Measurements from ENCODE around the gene PSMA3. TPM values are rescaled to one million over a fixed set of nuclear protein-coding genes. Genes with fewer than 3 reads are reported as not detected.

PSMA3 gene
- total and polyA plus RNA-seq, 10 of the 15 experiments (the other 5 are each of a cell fraction or from before 2014, with no cell fraction given), result 142 to 936 (median 400) TPM

- intact Hi-C loops (cut with micrococcal nuclease; ENCODE audit: unreplicated experiment) (no loop called here), in situ Hi-C loops (cut with MboI) (no loop called here)
- Histone ChIP-seq H3K4me2 (ENCODE audit: control insufficient read depth, insufficient read depth) (no peak overlapping the region), H3K4me1 (ENCODE audit: control insufficient read depth, insufficient read depth, low read length) (no peaks in the 10 kb centered on the region), H3K27ac (ENCODE audit: control insufficient read depth, insufficient read depth) (no peak overlapping the region), H2AFZ (ENCODE audit: control insufficient read depth, low read depth, low read length) (no peak overlapping the region), H3K4me3 (no peak overlapping the region), H3K79me2 (ENCODE audit: control insufficient read depth, insufficient read depth, low read length) (peaks cover 11% of the 10 kb centered on the region), H3K9me3 (replicated peaks; ENCODE audit: control insufficient read depth, insufficient read depth, low read length) (no peaks in the 10 kb centered on the region; the same call in 2 of the 3 replicates), H3K9ac (ENCODE audit: control insufficient read depth, insufficient read depth, low read length) (no peak overlapping the region), H3K27me3 (replicated peaks in 1 of 2; ENCODE audit: control insufficient read depth in 2 of 2, insufficient read depth in 2 of 2, low read length in 1 of 2) (no peaks in the 10 kb centered on the region), H4K20me1 (ENCODE audit: control insufficient read depth, insufficient read depth) (no peaks in the 10 kb centered on the region), H3K36me3 (ENCODE audit: control insufficient read depth in 2 of 2, insufficient read depth in 2 of 2, low read length in 1 of 2) (peaks cover 0 to 6% of the 10 kb centered on the region in 2 experiments; a peak in 2 of 4 replicates)
- 74% methylated on average over 2 of the region's 2 CpGs for WGBS (ENCODE audit: insufficient coverage, insufficient replicate concordance, low lambda C conversion rate, missing lambda C conversion rate)
- ATAC-seq (no peak), FAIRE-seq (no peak), DNase-seq (ENCODE audit: low read depth, low spot score) (no peak)
- POLR2A ChIA-PET, result interaction anchor here (2.3 kb wide), 1 partner anchor 8 kb away, joined by 14 read pairs; the partner anchor contains the start of gene ARID4A
- SMC1A ChIA-PET (ENCODE audit: uncharacterized antibody, unreplicated experiment), result interaction anchor here (1.2 to 1.9 kb wide), 3 partner anchors 19 to 120 kb away, joined by 3 to 5 read pairs (median 3); no protein-coding TSS in a partner anchor
- BruUV-seq (replicated peaks), result no TSS peak
- no peak for TF ChIP-seq ATF3 (IDR thresholded peaks at IDR 0.05; ENCODE audit: borderline replicate concordance, extremely low read depth, low read depth, low read length)
- RAD21 ChIA-PET (ENCODE audit: unreplicated experiment), result no interaction called here
- CTCF ChIA-PET, result no interaction called here
Measured at GRCh38 chr14:58305730-58306129, 61.1 kb downstream of the PSMA3 start.

- RAD21 ChIA-PET (ENCODE audit: unreplicated experiment), result no interaction called here
- Histone ChIP-seq H4K20me1 (ENCODE audit: control insufficient read depth, insufficient read depth) (no peaks in the 10 kb centered on the region), H3K79me2 (ENCODE audit: control insufficient read depth, insufficient read depth, low read length) (peaks cover 4% of the 10 kb centered on the region), H3K4me3 (no peak overlapping the region), H3K4me2 (ENCODE audit: control insufficient read depth, insufficient read depth) (no peak overlapping the region), H3K36me3 (ENCODE audit: control insufficient read depth in 2 of 2, insufficient read depth in 2 of 2, low read length in 1 of 2) (peaks cover 0 to 11% of the 10 kb centered on the region in 2 experiments; a peak in 2 of 4 replicates), H3K27ac (ENCODE audit: control insufficient read depth, insufficient read depth) (no peak overlapping the region), H3K9ac (ENCODE audit: control insufficient read depth, insufficient read depth, low read length) (no peak overlapping the region), H3K27me3 (replicated peaks in 1 of 2; ENCODE audit: control insufficient read depth in 2 of 2, insufficient read depth in 2 of 2, low read length in 1 of 2) (no peaks in the 10 kb centered on the region), H3K9me3 (replicated peaks; ENCODE audit: control insufficient read depth, insufficient read depth, low read length) (no peaks in the 10 kb centered on the region; the same call in 2 of the 3 replicates), H3K4me1 (ENCODE audit: control insufficient read depth, insufficient read depth, low read length) (no peaks in the 10 kb centered on the region), H2AFZ (ENCODE audit: control insufficient read depth, low read depth, low read length) (no peak overlapping the region)
- ATAC-seq, result no peak
- POLR2A ChIA-PET, result interaction anchor here (0.5 to 2.3 kb wide), 2 partner anchors 10 to 30 kb away, joined by 4 to 14 read pairs; partner anchors contain the start of gene ARID4A
- no TSS peak for BruUV-seq (replicated peaks)
- WGBS (ENCODE audit: insufficient coverage, insufficient replicate concordance, low lambda C conversion rate, missing lambda C conversion rate), result 87% methylated on average over 8 of the region's 8 CpGs
- intact Hi-C loops (cut with micrococcal nuclease; ENCODE audit: unreplicated experiment) (no loop called here), in situ Hi-C loops (cut with MboI) (no loop called here)
- DNase-seq (ENCODE audit: low read depth, low spot score), result no peak
- FAIRE-seq, result no peak
- CTCF ChIA-PET, result interaction anchor here (0.8 kb wide), 1 partner anchor 30 kb away, joined by 3 read pairs; no protein-coding TSS in a partner anchor
- SMC1A ChIA-PET (ENCODE audit: uncharacterized antibody, unreplicated experiment), result interaction anchor here (0.7 kb wide), 1 partner anchor 9 kb away, joined by 3 read pairs; the partner anchor contains the start of gene ARID4A
- TF ChIP-seq YY1 (IDR thresholded peaks at IDR 0.05; ENCODE audit: low read depth, low read length) (no peak), BCLAF1 (IDR thresholded peaks at IDR 0.05) (no peak), SIN3A (IDR thresholded peaks at IDR 0.05; ENCODE audit: low read depth, low read length) (no peak), MXI1 (IDR thresholded peaks at IDR 0.05; ENCODE audit: low read depth, low read length) (no peak), ZNF592 (IDR thresholded peaks at IDR 0.05) (no peak), HDAC6 (IDR thresholded peaks at IDR 0.05; ENCODE audit: unreplicated experiment) (no peak), STAT1 (conservative IDR thresholded peaks at IDR 0.05) (no peak)
Measured at GRCh38 chr14:58307597-58308316, 63.1 kb downstream of the PSMA3 start.
